NAMALWA (cell line): ENCODE measurements around the gene PKLR.
"Not testable (repeated sequence)": the region's sequence is repeated elsewhere in the genome, so short reads cannot be mapped to it uniquely, and the experiment has no call there.

Experiments
- DNase-seq: peaks from one replicate; pipeline ENCODE4 v3.0.0-alpha.2; 2015; ENCODE audit warnings: low spot score

Gene PKLR

GRCh38 chr1:155301342-155301841 is at the start of gene PKLR:
PKLR (minus strand) TSS chr1:155301438; CDS start chr1:155301395, 43 bp downstream.
- DNase-seq = no peak

DNA sequence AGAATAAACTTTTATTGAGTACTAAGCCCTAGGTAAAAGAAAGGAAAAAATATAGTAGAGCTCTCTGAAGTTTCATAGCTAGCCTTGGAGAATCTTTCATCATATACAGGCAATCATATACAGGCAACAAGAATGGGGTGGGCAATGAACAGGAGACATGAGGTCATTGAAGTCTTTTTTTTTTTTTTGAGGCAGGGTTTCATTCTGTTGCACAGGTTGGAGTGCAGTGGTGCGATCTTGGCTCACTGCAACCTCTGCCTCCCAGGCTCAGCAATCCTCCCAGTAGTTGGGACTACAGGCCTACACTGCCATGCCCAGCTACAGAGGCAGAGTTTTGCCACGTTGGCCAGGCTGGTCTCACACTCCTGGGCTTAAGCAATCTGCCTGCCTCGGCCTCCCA is 41.6 kb upstream of the PKLR start:
- no peak for DNase-seq

GRCh38 chr1:155339515-155340097 is 38.4 kb upstream of the PKLR start:
- no peak for DNase-seq

DNA sequence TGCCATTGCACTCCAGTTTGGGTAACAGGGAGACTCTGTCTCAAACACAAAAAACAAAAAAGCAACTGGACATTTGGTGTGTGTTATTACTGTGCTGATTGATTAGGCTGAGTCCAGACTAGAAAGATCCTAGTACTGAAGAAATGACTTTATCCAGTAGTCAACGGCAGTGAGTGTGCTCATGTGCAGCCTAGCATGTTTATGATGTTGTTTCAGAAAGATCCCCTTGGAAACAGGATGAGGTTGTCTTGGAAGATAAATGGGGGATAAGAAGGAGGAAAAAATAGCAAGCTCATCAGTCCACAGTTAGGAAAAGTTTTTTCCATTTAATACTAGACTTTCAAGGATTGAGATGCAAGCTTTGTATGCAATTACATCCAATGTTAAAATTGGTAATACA is 33.7 kb upstream of the PKLR start:
- DNase-seq = no peak

GRCh38 chr1:155329980-155330598 is 28.9 kb upstream of the PKLR start:
- no peak for DNase-seq

DNA sequence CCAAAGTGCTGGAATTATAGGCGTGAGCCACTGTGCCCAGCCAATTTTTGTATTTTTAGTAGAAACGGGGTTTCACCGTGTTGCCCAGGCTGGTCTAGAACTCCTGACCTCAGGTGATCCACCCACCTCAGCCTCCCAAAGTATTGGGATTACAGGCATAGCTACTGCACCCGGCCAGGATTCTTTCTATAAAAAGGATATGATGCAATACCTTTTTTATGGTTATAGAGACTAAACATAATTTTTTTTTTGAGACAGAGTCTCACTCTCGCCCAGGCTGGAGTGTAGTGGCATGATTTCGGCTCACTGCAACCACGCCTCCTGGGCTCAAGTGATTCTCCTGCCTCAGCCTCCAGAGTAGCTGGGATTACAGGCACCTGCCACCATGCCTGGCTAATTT is 27.6 kb upstream of the PKLR start:
- not testable (repeated sequence) for DNase-seq

DNA sequence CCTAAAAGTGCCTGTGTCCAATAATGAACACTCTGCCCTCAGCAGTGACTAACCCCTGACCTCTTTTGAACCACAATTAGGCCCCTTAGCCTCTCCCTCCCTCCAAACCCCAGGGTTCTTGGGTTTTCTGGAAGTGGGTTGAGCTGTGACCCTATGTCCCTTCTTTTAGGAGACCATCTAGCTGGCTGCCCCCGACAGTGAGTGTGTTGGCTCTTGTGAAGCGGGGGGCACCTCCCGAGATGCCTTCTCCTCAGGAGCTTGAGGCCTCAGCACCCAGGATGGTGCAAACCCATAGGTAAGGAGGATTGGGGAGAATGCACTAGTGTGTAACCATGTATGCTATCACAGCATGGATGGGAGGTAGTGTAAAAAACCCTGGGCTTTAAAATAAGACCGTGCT is 26.7 kb upstream of the PKLR start:
- DNase-seq = no peak

- no peak for DNase-seq
These were observed 25.4 kb upstream of the PKLR start for GRCh38 chr1:155326631-155327037.

DNA sequence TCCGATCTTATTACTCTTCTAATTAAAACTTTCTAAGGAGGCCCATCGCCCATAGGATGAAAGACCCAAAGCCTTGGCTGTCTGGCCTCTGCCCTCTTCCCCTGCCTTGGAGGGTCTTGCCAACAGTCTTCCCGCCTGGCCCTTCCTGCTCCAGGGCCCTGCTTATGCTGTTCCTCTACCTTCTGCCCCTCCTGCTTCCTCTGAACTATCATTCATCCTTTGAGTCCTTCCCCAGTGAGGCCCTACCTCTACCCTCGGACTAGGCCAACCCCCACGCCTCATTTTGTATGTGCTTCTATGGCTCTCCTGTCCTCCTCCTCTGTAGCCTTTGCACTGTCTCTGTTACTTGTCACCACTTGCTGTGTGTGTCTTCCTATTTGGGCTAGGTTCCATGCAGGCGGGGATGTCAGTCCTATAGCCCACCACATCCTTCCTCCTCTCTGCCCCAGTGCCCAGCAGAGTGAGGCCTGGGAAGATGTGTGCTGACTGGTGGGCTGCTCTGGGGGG is 24.8 kb upstream of the PKLR start:
- peak; percentile 56 for DNase-seq

DNA sequence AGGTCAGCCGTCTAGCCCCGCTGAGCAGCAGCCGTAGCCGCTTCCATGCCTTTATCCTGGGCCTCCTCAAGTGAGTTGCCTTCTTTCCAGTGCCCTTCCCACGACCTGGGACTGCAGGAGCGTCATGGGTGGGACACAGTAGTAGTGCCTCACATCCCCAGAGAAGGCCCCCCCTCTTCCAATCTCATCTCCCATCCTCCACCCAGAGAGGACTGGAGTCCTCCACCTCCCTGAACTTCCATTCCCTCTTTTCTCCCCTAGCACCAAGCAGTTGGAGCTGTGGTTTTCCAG is 24.3 kb upstream of the PKLR start:
- DNase-seq = no peak

GRCh38 chr1:155324717-155325602 is 23.7 kb upstream of the PKLR start:
- DNase-seq = no peak

DNA sequence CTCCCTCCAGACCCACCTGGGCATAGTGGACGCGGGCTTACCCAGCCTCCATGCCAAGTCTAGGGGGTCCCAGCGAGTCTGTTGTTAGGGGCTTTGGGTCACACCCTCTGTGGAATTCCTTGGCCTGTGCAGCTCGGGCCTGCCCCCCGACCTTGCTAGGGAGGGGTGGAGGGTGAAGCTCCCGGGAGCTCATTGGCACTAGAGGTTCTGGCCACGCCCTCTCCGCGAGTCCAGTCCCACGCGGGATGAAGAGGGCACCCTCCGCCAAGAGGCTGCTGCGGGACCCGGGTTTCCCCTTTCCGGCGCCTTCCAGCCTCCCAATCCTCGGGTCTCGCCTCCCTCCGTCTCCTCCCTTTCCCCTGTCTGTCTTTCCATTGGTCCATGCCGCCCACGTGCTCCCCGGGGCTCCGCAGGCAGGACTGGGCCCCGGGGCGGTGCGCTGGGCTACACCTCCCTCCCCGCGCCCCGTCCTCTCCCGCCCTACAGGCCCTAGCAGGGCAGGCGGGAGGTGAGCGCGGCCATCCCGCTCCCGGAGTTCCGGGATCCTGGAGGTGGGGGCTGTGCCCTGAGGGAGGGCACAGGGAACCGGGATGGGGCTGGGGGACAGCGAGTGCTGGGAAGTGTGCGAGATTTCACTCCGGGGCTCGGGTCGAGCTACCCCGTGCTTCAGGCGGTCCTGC is 22.9 kb upstream of the PKLR start:
- peak; percentile 96 for DNase-seq

DNA sequence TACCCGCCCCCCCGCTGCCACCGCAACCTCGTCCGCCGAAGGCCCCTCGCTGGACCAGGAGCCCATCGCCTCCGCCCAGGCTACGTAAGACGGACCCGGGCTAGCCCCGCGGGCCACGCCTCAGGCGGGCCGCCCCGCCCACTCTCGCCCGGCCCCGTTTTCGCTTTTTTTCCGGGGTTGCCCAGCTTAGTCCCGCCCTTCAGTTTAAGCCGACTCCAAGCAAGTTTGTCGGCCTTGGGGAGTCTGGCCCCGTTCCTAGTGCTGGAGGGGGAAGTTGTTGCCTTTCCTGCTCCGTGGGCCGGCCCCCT is 22.4 kb upstream of the PKLR start:
- DNase-seq = peak; percentile 92

DNA sequence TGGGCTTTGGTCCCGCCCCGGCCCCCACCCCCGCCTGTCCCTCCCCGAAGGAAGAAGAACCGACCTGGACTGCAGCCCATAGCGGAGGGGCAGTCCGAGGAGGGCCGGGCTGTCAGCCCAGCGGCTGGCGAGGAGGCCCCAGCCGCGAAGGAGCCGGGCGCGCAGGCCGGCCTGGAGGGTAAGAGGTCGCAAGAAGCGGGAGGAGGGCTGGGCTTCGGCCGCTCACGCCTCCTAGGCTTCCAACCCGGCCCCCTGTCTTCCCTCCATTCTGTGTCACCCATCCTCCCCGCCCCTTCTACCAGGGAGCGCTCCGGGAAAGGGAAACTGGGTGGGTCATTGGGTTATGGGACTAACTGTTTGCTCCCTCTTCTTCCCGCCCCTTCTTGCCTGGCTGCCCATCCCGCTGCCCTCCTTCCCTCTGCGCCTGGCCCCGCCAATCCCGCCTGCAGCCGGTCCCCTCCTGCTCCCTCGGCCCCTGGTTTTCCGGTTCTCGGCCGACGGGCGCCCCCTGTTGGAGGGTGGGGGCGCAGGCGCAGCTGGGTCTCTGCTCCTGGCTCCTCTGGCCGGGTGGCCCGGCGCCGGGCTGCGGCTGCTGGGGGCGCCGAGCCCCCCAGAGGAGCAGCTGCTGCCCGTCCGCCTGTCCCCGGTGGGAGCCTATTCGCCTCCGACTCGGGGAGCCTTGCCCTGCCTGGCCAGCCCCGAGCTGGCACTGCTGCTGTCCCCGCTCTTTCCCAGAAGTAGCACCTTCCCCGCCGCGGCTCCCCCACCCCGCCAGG is 21.9 kb upstream of the PKLR start:
- peak; percentile 93 for DNase-seq

DNA sequence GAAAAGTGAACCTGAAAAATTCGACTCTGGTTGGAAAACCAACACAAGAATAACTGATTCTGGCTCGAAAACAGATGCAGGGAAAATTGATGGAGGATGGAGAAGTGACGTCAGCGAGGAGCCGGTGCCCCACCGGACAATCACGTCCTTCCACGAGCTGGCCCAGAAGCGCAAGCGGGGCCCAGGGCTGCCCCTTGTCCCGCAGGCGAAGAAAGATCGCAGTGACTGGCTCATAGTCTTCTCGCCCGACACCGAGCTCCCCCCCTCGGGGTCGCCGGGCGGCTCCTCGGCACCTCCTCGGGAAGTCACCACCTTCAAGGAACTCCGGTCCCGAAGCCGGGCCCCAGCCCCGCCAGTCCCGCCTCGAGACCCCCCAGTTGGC is 21.3 kb upstream of the PKLR start:
- peak; percentile 46 for DNase-seq

DNA sequence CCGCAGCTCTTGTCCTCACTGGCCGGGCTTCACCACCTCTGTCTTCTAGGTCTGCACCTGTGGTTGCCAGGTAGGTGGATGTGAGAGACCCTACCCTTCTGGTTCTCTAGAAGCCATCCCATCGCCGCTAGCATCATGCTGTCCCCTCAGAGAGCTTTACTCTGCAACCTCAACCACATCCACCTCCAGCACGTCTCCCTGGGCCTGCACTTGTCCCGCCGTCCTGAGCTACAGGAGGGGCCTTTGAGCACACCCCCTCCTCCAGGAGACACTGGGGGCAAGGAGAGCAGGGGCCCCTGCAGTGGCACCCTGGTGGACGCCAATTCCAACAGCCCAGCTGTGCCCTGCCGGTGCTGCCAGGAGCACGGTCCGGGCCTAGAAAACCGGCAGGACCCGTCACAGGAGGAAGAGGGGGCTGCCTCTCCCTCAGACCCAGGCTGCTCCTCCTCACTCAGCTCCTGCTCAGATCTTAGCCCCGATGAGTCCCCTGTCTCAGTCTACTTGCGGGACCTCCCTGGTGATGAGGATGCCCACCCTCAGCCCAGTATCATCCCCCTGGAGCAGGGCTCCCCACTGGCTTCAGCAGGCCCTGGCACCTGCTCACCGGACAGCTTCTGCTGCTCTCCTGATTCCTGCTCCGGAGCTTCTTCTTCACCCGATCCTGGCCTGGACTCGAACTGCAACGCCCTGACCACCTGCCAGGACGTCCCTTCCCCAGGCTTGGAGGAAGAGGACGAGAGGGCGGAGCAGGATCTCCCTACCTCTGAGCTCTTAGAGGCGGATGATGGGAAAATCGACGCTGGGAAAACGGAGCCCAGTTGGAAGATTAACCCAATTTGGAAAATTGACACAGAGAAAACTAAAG is 20.6 kb upstream of the PKLR start:
- no peak for DNase-seq

DNA sequence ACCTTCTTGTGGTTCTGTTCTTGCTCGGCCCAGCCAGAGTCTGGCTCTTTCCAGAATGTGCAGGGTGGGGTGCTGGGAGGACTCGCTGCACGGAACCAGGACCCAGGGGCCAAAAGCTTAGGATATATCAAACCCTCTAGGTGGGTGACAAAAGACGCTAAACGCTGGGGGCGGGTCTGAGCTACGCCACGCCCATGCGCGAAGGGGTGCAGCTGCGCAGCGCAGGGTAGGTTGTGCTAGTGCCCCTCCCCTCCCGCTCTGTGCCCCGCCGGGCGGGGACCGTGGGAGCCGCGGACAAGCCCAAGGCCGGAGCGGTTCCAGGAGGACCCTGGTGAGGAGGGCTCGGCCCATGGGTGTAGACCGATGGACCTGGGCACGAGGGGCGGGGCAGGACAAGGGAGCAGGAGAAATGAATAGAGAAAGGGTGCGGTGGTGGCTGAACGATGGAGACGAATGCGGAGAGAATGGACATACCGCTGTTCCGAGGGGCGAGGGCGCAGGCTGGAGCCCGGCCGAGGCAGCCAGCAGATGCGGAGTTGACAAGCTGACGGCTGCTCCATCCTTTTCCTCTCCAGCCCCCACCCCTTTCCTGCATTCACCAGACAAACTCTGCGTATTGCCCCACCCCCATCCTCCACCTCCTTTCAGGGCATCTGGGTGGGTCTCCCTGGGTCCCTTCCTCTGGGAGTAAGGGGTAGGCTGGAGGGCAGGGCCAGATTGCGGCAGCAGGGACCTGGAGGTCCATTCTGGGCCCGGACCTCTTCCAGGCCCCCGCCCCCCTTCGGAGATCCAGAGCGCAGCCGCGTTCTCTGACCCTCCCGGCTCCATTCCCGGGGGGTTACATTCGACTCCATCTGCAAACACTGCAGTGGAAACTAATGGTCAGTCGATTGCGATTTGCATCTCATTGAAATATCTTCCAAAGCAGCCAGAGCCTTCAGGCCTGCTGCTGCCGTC is 19.7 kb upstream of the PKLR start, which contains the start of gene RUSC1:
Gene RUSC1, plus strand, starts transcription at position 234 of the 957 bp plus-strand sequence. CDS start 880 bp downstream, outside the sequence.
- peak; percentile 85 for DNase-seq

- DNase-seq = no peak
These were observed 19.0 kb upstream of the PKLR start for GRCh38 chr1:155320252-155320651.

GRCh38 chr1:155319536-155319935 is 18.3 kb upstream of the PKLR start:
- no peak for DNase-seq

DNA sequence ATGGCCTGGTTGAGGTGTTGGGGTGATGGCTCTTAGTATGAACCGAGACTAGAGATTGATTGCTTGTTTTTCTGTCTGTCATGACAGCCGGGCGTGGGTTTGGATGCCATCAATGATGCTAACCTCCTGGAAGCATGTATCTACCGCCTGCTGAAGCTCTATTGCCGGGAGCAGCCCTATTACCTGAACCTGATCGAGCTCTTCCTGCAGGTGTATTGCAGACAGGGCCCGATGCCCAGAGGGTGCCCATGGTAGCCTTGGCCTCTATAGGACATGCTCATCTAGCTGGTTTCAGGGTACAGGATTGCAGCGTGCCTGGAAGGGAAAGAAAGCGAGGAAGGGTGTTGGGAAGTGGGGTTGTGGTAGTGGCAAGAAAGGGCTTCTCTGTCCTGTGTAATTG is 16.8 kb upstream of the PKLR start:
- DNase-seq = no peak
